WTC11 (cell line): ENCODE data around the gene NOX3. TPM values are rescaled to one million over a fixed set of nuclear protein-coding genes. Genes with fewer than 3 reads are reported as not detected.

ENCODE experiments used
- ATAC-seq: fragments of 200-7000 bp; cut with Tn5 transposase; 2 replicates; pipeline ENCODE4 v1.10.0; 2021; ENCODE audit warnings: mild to moderate bottlenecking, moderate library complexity
- CTCF ChIA-PET: fragments of 300-600 bp; sonication (Branson Sonifier 250); formaldehyde crosslinking; loops from one replicate; lab custom pipeline; 2021; ENCODE audit warnings: antibody characterized with exemption; lab: Charles Lee
- POLR2A ChIA-PET: fragments of 350-600 bp; sonication (Branson Sonifier 250); formaldehyde crosslinking; loops from one replicate; lab custom pipeline; 2021; ENCODE audit warnings: antibody characterized with exemption; lab: Charles Lee
- DNase-seq: peaks from one replicate; pipeline ENCODE4 v3.0.0; 2021; ENCODE audit warnings: low spot score
- H3K27ac Mint-ChIP-seq: 2 replicates; pipeline ENCODE4 v1.8.0; 2021; ENCODE audit warnings: mixed read lengths
- H3K27me3 Mint-ChIP-seq: 2 replicates; pipeline ENCODE4 v1.8.0; 2021; ENCODE audit warnings: low read depth, mild to moderate bottlenecking, moderate library complexity, mixed read lengths
- H3K36me3 Mint-ChIP-seq: 2 replicates; pipeline ENCODE4 v1.8.0; 2021; ENCODE audit warnings: mixed read lengths
- H3K4me1 Mint-ChIP-seq: 2 replicates; pipeline ENCODE4 v1.8.0; 2022; ENCODE audit warnings: mixed read lengths
- H3K4me3 Mint-ChIP-seq: 2 replicates; pipeline ENCODE4 v1.8.0; 2021; ENCODE audit warnings: mild to moderate bottlenecking, moderate library complexity, mixed read lengths
- H3K9me3 Mint-ChIP-seq: 2 replicates; pipeline ENCODE4 v1.8.0; 2021; ENCODE audit warnings: mixed read lengths
- AR ChIP-seq: fragments of 250-450 bp; sonication (Bioruptor Pico); IDR thresholded peaks from 2 replicates; pipeline ENCODE4 v1.9.0; 2021; ENCODE audit warnings: mild to moderate bottlenecking
- ARID4B ChIP-seq: sonication (generic); formaldehyde crosslinking; IDR thresholded peaks from 2 replicates; pipeline ENCODE4 v1.8.0; 2023; ENCODE audit warnings: missing genetic modification reagents, mild to moderate bottlenecking, borderline replicate concordance
- ATF1 ChIP-seq: sonication (generic); formaldehyde crosslinking; IDR thresholded peaks from 2 replicates; pipeline ENCODE4 v1.8.1; 2023; ENCODE audit warnings: mild to moderate bottlenecking, moderate library complexity, missing genetic modification reagents
- CTCF ChIP-seq: fragments of 200-600 bp; IDR thresholded peaks from 2 replicates; pipeline ENCODE4 v1.8.0; 2022; ENCODE audit warnings: antibody characterized with exemption
- E2F1 ChIP-seq: sonication (generic); formaldehyde crosslinking; IDR thresholded peaks from 2 replicates; pipeline ENCODE4 v1.8.0; 2022; ENCODE audit warnings: mild to moderate bottlenecking, missing genetic modification reagents
- E2F5 ChIP-seq: sonication (generic); formaldehyde crosslinking; IDR thresholded peaks from 2 replicates; pipeline ENCODE4 v1.8.1; 2022; ENCODE audit warnings: mild to moderate bottlenecking, moderate library complexity, missing genetic modification reagents
- GABPB1 ChIP-seq: sonication (generic); formaldehyde crosslinking; IDR thresholded peaks from 2 replicates; pipeline ENCODE4 v1.8.1; 2023; ENCODE audit warnings: mild to moderate bottlenecking, missing genetic modification reagents
- GRHL2 ChIP-seq: fragments of 250-450 bp; sonication (Bioruptor Pico); IDR thresholded peaks from 2 replicates; pipeline ENCODE4 v1.8.0; 2022; ENCODE audit warnings: mild to moderate bottlenecking, moderate library complexity; ENCODE audit not compliant: insufficient replicate concordance, severe bottlenecking
- JAZF1 ChIP-seq: fragments of 250-450 bp; sonication (Bioruptor Pico); IDR thresholded peaks from 2 replicates; pipeline ENCODE4 v1.9.0; 2021; ENCODE audit warnings: moderate library complexity, mild to moderate bottlenecking, inconsistent platforms
- MAX ChIP-seq: sonication (generic); formaldehyde crosslinking; IDR thresholded peaks from 2 replicates; pipeline ENCODE4 v1.8.0; 2022; ENCODE audit warnings: mild to moderate bottlenecking, missing genetic modification reagents
- MLX ChIP-seq: sonication (generic); formaldehyde crosslinking; IDR thresholded peaks from 2 replicates; pipeline ENCODE4 v1.8.1; 2023; ENCODE audit warnings: mild to moderate bottlenecking, missing genetic modification reagents, moderate library complexity
- SOX15 ChIP-seq: fragments of 250-450 bp; sonication (Bioruptor Pico); IDR thresholded peaks from 2 replicates; pipeline ENCODE4 v1.9.0; 2021; ENCODE audit warnings: mild to moderate bottlenecking
- ZBTB43 ChIP-seq: sonication (generic); formaldehyde crosslinking; IDR thresholded peaks from 2 replicates; pipeline ENCODE4 v1.8.1; 2023; ENCODE audit warnings: mild to moderate bottlenecking, missing genetic modification reagents
- ZNF281 ChIP-seq: sonication (generic); formaldehyde crosslinking; IDR thresholded peaks from 2 replicates; pipeline ENCODE4 v1.8.0; 2023; ENCODE audit warnings: mild to moderate bottlenecking, missing genetic modification reagents
- ZNF671 ChIP-seq: fragments of 250-450 bp; sonication (Bioruptor Pico); IDR thresholded peaks from 2 replicates; pipeline ENCODE4 v1.8.0; 2021; ENCODE audit warnings: mild to moderate bottlenecking
- total RNA-seq: library from RNA; stranded (reverse); gene quantifications from 3 replicates; pipeline ENCODE4 v1.2.3, GENCODE V29; 2021

The NOX3 gene
- total RNA-seq, 1 experiment from 2014 or later, result not detected

- ChIA-PET POLR2A (no interaction called here), CTCF (no interaction called here)
- Mint-ChIP-seq H3K9me3 (no peaks in the 10 kb centered on the region), H3K27me3 (no peaks in the 10 kb centered on the region), H3K36me3 (no peaks in the 10 kb centered on the region), H3K27ac (no peak overlapping the region), H3K4me1 (peaks cover 2% of the 10 kb centered on the region), H3K4me3 (no peak overlapping the region)
- DNase-seq (no peak), ATAC-seq (no peak)
- TF ChIP-seq GABPB1 (peak; percentile 99), GRHL2 (no peak)
Observed at GRCh38 chr6:155399062-155399744, 56.4 kb downstream of the NOX3 start.

GRCh38 chr6:155398701-155399061, 57.0 kb downstream of the NOX3 start:
- ATAC-seq (no peak), DNase-seq (no peak)
- no peak overlapping the region for H3K4me3 Mint-ChIP-seq
- no peaks in the 10 kb centered on the region for H3K36me3 Mint-ChIP-seq
- no peak overlapping the region; the same call in 1 of the 2 replicates for H3K27ac Mint-ChIP-seq
- peaks cover 7% of the 10 kb centered on the region for H3K4me1 Mint-ChIP-seq
- H3K9me3 Mint-ChIP-seq, result no peaks in the 10 kb centered on the region
- TF ChIP-seq CTCF (no peak), E2F5 (no peak), ARID4B (no peak), MLX (CRISPR knock-in tag) (no peak)
- CTCF ChIA-PET, result no interaction called here
- POLR2A ChIA-PET, result no interaction called here
- H3K27me3 Mint-ChIP-seq, result no peaks in the 10 kb centered on the region

- ChIA-PET POLR2A (no interaction called here), CTCF (no interaction called here)
- Mint-ChIP-seq H3K27ac (no peak overlapping the region), H3K4me1 (peaks cover 7% of the 10 kb centered on the region), H3K4me3 (no peak overlapping the region), H3K27me3 (no peaks in the 10 kb centered on the region), H3K36me3 (no peaks in the 10 kb centered on the region), H3K9me3 (no peaks in the 10 kb centered on the region)
- DNase-seq, result no peak
- ATAC-seq, result no peak
- TF ChIP-seq AR (CRISPR knock-in tag), result no peak
- no peak for TF ChIP-seq MAX (CRISPR knock-in tag)
- no peak for TF ChIP-seq ZNF671
- TF ChIP-seq ATF1 (CRISPR knock-in tag), result no peak
- TF ChIP-seq ZBTB43 (CRISPR knock-in tag), result no peak
- no peak for TF ChIP-seq E2F1 (CRISPR knock-in tag)
- TF ChIP-seq SOX15 (CRISPR knock-in tag), result no peak
- no peak for TF ChIP-seq JAZF1 (CRISPR knock-in tag)
- TF ChIP-seq ZNF281 (CRISPR knock-in tag), result no peak
Observed at GRCh38 chr6:155398221-155398620, 57.4 kb downstream of the NOX3 start.
